Heart left ventricle (tissue), 13 donors: ENCODE data around the gene DOP1A.

ENCODE experiments used
- CTCF ChIP-seq, 12 donors: fragments of 200-600 bp; sonication (generic) in 4 of 12; IDR thresholded peaks; one replicate each; pipeline versions ENCODE4 v1.5.0 to v1.8.0; 2018 to 2022; ENCODE audit warnings: antibody characterized with exemption in 12 of 12, mild to moderate bottlenecking in 5 of 12
- POLR2A ChIP-seq, 2 donors: fragments of 450-650 bp; IDR thresholded peaks; one replicate each; pipeline ENCODE4 v1.6.1; 2017; ENCODE audit warnings: antibody characterized with exemption in 2 of 2, mild to moderate bottlenecking in 2 of 2, moderate library complexity in 2 of 2
- donor health status: ischemic (EF 13 %, LVEDD 7.1; RV severe dilation, severe dysfunction).
- donor health status: DM: no; HTN: yes; CAD: no.
- donor health status: DM: no; HTN: no; CAD: no.
- donor health status: ischemic (EF 25% LVEDD 6.9; RV normal size, moderate dysfunction).
- donor health status: ischemic (EF 25% LVEDD 5.7; RV mildly dilated, moderate dysfunction).
- donor health status: ischemic (EF 35%, LVEDD 5.7; RV mildly dilated, moderate dysfunction).
- donor health status: nonischemic (EF 11% LVEDD 7.7; RV severe dilation, severe dysfunction).
- donor health status: DM: yes; HTN: yes; CAD: no.
- donor health status: PGD.
- donor health status: ischemic (EF 29% LVEDD 5.4; RV normal size, mild dysfunction).
- donor health status: nonischemic (EF 23%, LVEDD 6.1; RV moderate dilation, normal function).

GRCh38 chr6:83198486-83199172 is 131.2 kb downstream of the DOP1A start:
- TF ChIP-seq POLR2A (IDR thresholded peaks at IDR 0.05) (no peak), CTCF (IDR thresholded peaks at IDR 0.05) (no peak)
